Cardiac muscle cell (in vitro differentiated cells and primary cell): ENCODE data around the gene SPEG. TPM values are rescaled to one million over a fixed set of nuclear protein-coding genes. Genes with fewer than 3 reads are reported as not detected.

Source experiments
- DNase-seq, 2 donors: peaks; one replicate each; pipeline versions ENCODE4 v3.0.0 to v3.0.0-alpha.2; 2010 to 2017; ENCODE audit warnings: low read depth in 1 of 2, low spot score in 1 of 2
- H3K27ac ChIP-seq: fragments of 200-600 bp; sonication (generic); 2 replicates; pipeline ENCODE4 v1.5.1; 2016
- H3K27me3 ChIP-seq: fragments of 200-600 bp; sonication (generic); 2 replicates; pipeline ENCODE4 v1.6.0; 2016; ENCODE audit warnings: control low read depth
- H3K36me3 ChIP-seq: fragments of 200-600 bp; sonication (generic); 2 replicates; pipeline ENCODE4 v1.5.1; 2016; ENCODE audit warnings: control low read depth
- H3K4me1 ChIP-seq: fragments of 200-600 bp; sonication (generic); 2 replicates; pipeline ENCODE4 v1.8.1; 2017; ENCODE audit warnings: low read depth, mild to moderate bottlenecking, mixed run types
- H3K4me3 ChIP-seq: fragments of 200-600 bp; sonication (generic); 2 replicates; pipeline ENCODE4 v1.5.1; 2016; ENCODE audit warnings: mild to moderate bottlenecking
- H3K9me3 ChIP-seq: fragments of 200-600 bp; sonication (generic); 2 replicates; pipeline ENCODE4 v1.5.1; 2017; ENCODE audit warnings: low read depth, mild to moderate bottlenecking, control low read depth
- CTCF ChIP-seq: IDR thresholded peaks from 2 replicates; pipeline ENCODE4 v1.5.1; 2012; ENCODE audit warnings: low read depth, mild to moderate bottlenecking, low read length
- polyA plus RNA-seq: library from polyadenylated mRNA; unstranded; fragments of >200 nt; fragmentation: Nextera tagmentation; extraction: Ambion mirVana; gene quantifications from 2 replicates; pipeline ENCODE4 v1.2.1, GENCODE V29; 2016
- total RNA-seq: library from RNA; depleted of rRNA; stranded (reverse); fragments of >200 nt; gene quantifications from 2 replicates; pipeline ENCODE4 v1.2.3, GENCODE V29; 2016

Gene SPEG
- total and polyA plus RNA-seq, 2 experiments from 2014 or later = 188 to 292 TPM

DNA sequence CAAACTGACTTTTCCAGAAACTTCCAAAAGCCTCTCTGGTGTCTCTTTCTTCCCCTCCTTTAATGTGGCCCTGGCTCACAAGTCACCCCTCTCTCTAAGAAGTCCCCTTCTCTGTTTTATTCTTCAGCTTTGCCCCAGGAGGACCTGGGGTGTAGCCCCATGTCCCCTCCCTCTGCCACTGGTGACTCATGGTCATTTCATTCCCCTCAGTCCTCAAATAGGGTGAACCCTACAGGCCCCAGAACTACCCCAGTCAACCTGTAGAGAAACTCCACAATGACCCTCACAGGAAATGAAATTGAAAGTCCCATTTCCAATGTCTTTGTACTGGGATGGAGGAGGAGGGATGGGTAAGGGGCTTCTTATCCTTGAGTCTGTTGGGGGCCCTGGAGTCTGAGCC, 6.2 kb upstream of the SPEG start:
- no peak for DNase-seq
- Histone ChIP-seq H3K9me3 (no peaks in the 10 kb centered on the region), H3K36me3 (no peaks in the 10 kb centered on the region), H3K27ac (no peak overlapping the region), H3K27me3 (no peaks in the 10 kb centered on the region), H3K4me3 (no peak overlapping the region), H3K4me1 (peaks cover 10% of the 10 kb centered on the region)
- no peak for TF ChIP-seq CTCF

DNA sequence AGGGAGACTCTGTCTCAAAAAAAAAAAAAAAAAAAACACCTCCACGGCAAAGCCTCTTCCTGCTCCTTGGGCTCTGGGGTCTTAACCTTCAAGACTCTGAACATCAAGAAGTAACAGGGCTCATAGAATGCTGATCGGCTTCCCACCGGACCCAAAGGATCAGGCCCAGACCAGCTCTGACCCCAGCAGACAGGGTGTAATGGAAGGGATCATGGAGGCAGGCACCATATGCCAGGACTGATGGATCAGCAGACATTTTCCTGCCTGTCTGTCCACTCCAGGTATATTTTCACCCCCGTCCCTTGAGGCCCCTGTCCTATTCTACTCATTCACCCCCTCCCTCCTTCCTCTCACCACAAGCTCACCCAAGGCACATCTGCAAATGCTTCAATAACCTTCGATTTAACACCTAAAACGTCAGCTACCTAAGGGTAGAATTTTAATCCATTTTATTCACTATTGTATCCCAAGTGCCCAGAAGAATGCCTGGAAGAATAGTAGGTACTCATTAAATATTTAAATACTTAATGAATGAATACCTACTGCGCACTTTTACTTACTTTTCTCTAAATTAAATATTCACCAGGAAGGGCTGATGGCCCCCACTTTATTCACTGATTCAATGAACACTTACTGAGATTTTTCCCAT, 4.6 kb upstream of the SPEG start:
- no peak overlapping the region for H3K4me3 ChIP-seq
- no peak for TF ChIP-seq CTCF
- peaks cover 22% of the 10 kb centered on the region for H3K4me1 ChIP-seq
- DNase-seq = no peak
- no peaks in the 10 kb centered on the region for H3K9me3 ChIP-seq
- no peak overlapping the region for H3K27ac ChIP-seq
- H3K27me3 ChIP-seq = no peaks in the 10 kb centered on the region
- no peaks in the 10 kb centered on the region for H3K36me3 ChIP-seq

DNA sequence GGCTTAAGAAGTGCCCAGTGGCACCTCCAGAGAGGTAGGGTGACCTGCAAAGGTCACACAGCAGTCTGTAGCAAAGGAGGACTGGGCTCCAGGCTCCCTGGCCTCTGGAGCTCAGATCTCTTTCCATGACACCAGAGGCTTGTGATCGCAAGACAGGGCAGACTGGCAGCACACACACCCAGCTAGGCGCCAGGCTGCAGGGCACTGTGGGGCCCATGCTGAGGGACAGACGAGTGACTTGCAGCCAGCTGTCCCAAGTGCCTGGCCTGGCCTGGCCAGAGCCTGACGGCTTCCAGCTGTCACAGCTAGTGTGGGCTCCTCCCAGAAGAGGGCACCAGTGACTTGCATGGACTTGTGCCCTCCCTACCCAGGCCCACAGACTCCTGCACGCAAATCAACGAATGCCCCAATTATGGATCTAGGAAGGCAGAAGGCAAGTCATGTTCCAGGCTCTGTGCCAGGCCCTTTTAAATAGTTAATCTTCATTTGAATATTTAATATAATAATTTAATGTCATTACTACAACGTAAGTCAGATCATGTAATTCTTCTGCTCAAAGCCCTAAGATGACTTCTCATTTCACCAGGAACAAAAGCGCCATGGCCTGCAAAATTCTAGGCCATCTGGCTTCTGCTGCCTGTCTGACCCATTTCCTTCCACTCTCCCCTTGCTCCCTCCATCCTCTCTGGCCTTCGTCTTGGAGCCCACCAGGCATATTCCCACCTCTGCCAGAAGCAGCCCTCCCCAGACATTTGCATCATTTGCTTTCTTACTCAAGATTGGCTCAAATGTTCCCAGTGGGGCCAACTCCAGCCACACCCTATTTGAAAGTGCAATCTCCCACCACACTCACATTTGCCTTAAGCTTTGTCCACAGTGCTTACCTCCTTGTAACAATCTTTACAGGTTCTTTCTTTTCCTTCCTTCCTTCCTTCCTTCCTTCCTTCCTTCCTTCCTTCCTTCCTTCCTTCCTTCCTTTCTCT, 3.7 kb upstream of the SPEG start:
- peak; percentile 53 to 70 for DNase-seq
- TF ChIP-seq CTCF = peak; percentile 15

GRCh38 chr2:219433666-219434467, 776 bp upstream of the SPEG start:
- peak; percentile 61 for TF ChIP-seq CTCF
- H3K27me3 ChIP-seq = no peaks in the 10 kb centered on the region
- H3K36me3 ChIP-seq = no peaks in the 10 kb centered on the region
- peaks cover 53% of the 10 kb centered on the region for H3K4me1 ChIP-seq
- DNase-seq = peak; percentile 73 to 77
- H3K27ac ChIP-seq = peak overlapping the region; percentile 85
- no peaks in the 10 kb centered on the region for H3K9me3 ChIP-seq
- peak overlapping the region; percentile 37 for H3K4me3 ChIP-seq

More for the DNA sequence above, 3.7 kb upstream of the SPEG start:
- H3K4me1 ChIP-seq = peaks cover 30% of the 10 kb centered on the region
- no peak overlapping the region for H3K4me3 ChIP-seq
- no peak overlapping the region for H3K27ac ChIP-seq
- H3K9me3 ChIP-seq = no peaks in the 10 kb centered on the region
- H3K36me3 ChIP-seq = no peaks in the 10 kb centered on the region
- H3K27me3 ChIP-seq = no peaks in the 10 kb centered on the region

- Histone ChIP-seq H3K36me3 (no peaks in the 10 kb centered on the region), H3K4me1 (peaks cover 53% of the 10 kb centered on the region), H3K27me3 (no peaks in the 10 kb centered on the region), H3K9me3 (no peaks in the 10 kb centered on the region), H3K27ac (peak overlapping the region; percentile 85), H3K4me3 (peak overlapping the region; percentile 37)
- no peak for DNase-seq
- no peak for TF ChIP-seq CTCF
Measured at GRCh38 chr2:219434468-219434717, 250 bp upstream of the SPEG start.
